OCI-LY7 (cell line): ENCODE data around the gene CSPG4.

Experiments
- EZH2phosphoT487 ChIP-seq: fragments of 200-600 bp; sonication (generic); IDR thresholded peaks from 2 replicates; pipeline ENCODE4 v1.6.1; 2018; ENCODE audit warnings: low read depth, borderline replicate concordance, mild to moderate bottlenecking, mixed run types, antibody characterized with exemption, low read length, moderate library complexity, mixed read lengths
- TF ChIP-seq, protein P1 (sequence below): fragments of 200-600 bp; sonication (generic); conservative IDR thresholded peaks from 2 replicates; pipeline ENCODE4 v1.5.1; 2014; ENCODE audit warnings: mild to moderate bottlenecking, antibody characterized with exemption, low read length, moderate library complexity, mixed read lengths

DNA sequence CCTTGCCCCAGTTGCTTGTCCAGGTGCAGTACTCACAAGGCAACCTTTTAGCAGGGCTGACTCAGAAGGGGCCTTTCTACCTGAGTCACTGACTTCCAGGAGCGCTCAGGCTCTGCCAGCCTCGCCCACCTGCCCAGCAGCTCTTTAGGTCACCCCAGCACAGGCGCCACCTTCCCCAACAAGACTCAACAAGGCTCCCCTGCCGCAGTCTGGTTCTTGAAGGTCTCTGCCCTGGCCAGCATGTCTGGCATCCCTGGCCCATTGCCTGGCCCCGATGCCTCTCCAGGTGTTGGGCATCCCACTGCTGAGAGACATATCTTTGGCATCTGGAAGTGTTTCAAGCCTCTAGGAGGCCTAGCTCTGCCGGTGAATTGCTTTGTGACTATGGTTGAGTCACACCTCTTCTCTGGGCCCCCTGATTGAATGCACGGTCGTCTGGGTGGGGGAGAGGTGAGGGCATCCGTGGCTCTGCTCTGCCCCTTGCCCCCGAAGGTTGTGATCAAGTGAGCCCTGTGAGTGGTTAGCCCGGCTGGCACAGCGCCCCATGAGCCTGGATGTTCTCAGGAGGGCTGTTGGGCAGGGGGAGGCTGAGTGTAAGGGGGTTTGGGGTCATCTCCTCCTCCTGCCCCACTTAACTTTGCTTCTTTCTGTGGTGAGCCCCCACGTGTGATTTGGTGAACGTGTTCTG, 43.3 kb downstream of the CSPG4 start:
- TF ChIP-seq, protein P1, sequence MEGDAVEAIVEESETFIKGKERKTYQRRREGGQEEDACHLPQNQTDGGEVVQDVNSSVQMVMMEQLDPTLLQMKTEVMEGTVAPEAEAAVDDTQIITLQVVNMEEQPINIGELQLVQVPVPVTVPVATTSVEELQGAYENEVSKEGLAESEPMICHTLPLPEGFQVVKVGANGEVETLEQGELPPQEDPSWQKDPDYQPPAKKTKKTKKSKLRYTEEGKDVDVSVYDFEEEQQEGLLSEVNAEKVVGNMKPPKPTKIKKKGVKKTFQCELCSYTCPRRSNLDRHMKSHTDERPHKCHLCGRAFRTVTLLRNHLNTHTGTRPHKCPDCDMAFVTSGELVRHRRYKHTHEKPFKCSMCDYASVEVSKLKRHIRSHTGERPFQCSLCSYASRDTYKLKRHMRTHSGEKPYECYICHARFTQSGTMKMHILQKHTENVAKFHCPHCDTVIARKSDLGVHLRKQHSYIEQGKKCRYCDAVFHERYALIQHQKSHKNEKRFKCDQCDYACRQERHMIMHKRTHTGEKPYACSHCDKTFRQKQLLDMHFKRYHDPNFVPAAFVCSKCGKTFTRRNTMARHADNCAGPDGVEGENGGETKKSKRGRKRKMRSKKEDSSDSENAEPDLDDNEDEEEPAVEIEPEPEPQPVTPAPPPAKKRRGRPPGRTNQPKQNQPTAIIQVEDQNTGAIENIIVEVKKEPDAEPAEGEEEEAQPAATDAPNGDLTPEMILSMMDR = no peak
- no peak for TF ChIP-seq EZH2phosphoT487
